Caco-2 (cell line): ENCODE results near the gene LRRC42. TPM values are rescaled to one million over a fixed set of nuclear protein-coding genes. Genes with fewer than 3 reads are reported as not detected.

Source experiments
- BruUV-seq: library from RNA; stranded (reverse); fragments of 400-500 nt; replicated peaks from 2 replicates; lab custom pipeline; 2021; lab: Mats Ljungman, UMichigan
- CTCF ChIA-PET: fragments of 300-600 bp; sonication (Branson Sonifier 250); formaldehyde crosslinking; loops from one replicate; lab custom pipeline; 2022; ENCODE audit warnings: antibody characterized with exemption; lab: Charles Lee
- POLR2A ChIA-PET: fragments of 300-600 bp; sonication (Branson Sonifier 250); formaldehyde crosslinking; loops from one replicate; lab custom pipeline; 2022; ENCODE audit warnings: antibody characterized with exemption; lab: Charles Lee
- DNase-seq, 2 experiments: peaks; one replicate each; pipeline versions ENCODE4 v3.0.0 to v3.0.0-alpha.2; 2020 to 2022
- H3K27me3 ChIP-seq: replicated peaks from 2 replicates; pipeline ENCODE4 v1.6.0; 2011; ENCODE audit warnings: low read length; ENCODE audit not compliant: control insufficient read depth, insufficient read depth
- H3K36me3 ChIP-seq: 2 replicates; pipeline ENCODE4 v1.5.1; 2011; ENCODE audit warnings: low read length; ENCODE audit not compliant: control insufficient read depth, insufficient read depth
- H3K4me1 ChIP-seq: fragments of 250-450 bp; sonication (Bioruptor Pico); 2 replicates; pipeline ENCODE4 v1.5.1; 2020; ENCODE audit warnings: mild to moderate bottlenecking
- H3K4me3 ChIP-seq: 2 replicates; pipeline ENCODE4 v1.5.1; 2011; ENCODE audit warnings: low read depth, mild to moderate bottlenecking, control low read depth, low read length
- H3K9me3 ChIP-seq: fragments of 250-450 bp; sonication (Bioruptor Pico); 2 replicates; pipeline ENCODE4 v1.5.1; 2020; ENCODE audit warnings: mild to moderate bottlenecking, moderate library complexity
- H3K27ac Mint-ChIP-seq: one replicate; pipeline ENCODE4 v1.8.0; 2022; ENCODE audit warnings: mixed read lengths; ENCODE audit not compliant: unreplicated experiment
- H3K27me3 Mint-ChIP-seq: one replicate; pipeline ENCODE4 v1.8.0; 2022; ENCODE audit warnings: mixed read lengths; ENCODE audit not compliant: insufficient read depth, unreplicated experiment
- H3K36me3 Mint-ChIP-seq: one replicate; pipeline ENCODE4 v1.8.0; 2022; ENCODE audit warnings: mild to moderate bottlenecking, mixed read lengths; ENCODE audit not compliant: insufficient read depth, unreplicated experiment
- H3K4me1 Mint-ChIP-seq: one replicate; pipeline ENCODE4 v1.8.0; 2022; ENCODE audit warnings: low read depth, mixed read lengths; ENCODE audit not compliant: unreplicated experiment
- H3K4me3 Mint-ChIP-seq: one replicate; pipeline ENCODE4 v1.8.0; 2022; ENCODE audit warnings: mild to moderate bottlenecking, moderate library complexity, mixed read lengths; ENCODE audit not compliant: unreplicated experiment
- H3K9me3 Mint-ChIP-seq: one replicate; pipeline ENCODE4 v1.8.0; 2022; ENCODE audit warnings: mixed read lengths; ENCODE audit not compliant: unreplicated experiment
- CTCF ChIP-seq, 2 experiments: fragments of 200-600 bp in 1 of 2; IDR thresholded peaks; 1 replicate in 1 of 2; 2 replicates in 1 of 2; pipeline versions ENCODE4 v1.5.1 to v1.8.0; 2011 to 2022; ENCODE audit warnings: antibody characterized with exemption in 1 of 2, control low read depth in 1 of 2, inconsistent platforms in 1 of 2, low read depth in 1 of 2, low read length in 1 of 2, mild to moderate bottlenecking in 1 of 2, moderate library complexity in 1 of 2; ENCODE audit not compliant: insufficient read depth in 1 of 2, severe bottlenecking in 1 of 2, unreplicated experiment in 1 of 2
- intact Hi-C: fragments of 100-400 bp; cut with micrococcal nuclease; formaldehyde crosslinking; loops from one replicate; pipeline ENCODE4 v1.10.0; 2022; ENCODE audit not compliant: unreplicated experiment
- total RNA-seq: library from RNA; stranded (reverse); gene quantifications from 2 replicates; pipeline ENCODE4 v1.2.3, GENCODE V29; 2022

Gene LRRC42
- total RNA-seq, 1 experiment from 2014 or later, result 38.9 TPM

GRCh38 chr1:54011316-54012007 is 65.3 kb downstream of the LRRC42 start:
- Histone ChIP-seq H3K27me3 (no peaks in the 10 kb centered on the region), H3K4me1 (peaks cover 9% of the 10 kb centered on the region), H3K36me3 (no peaks in the 10 kb centered on the region), H3K4me3 (no peak overlapping the region), H3K9me3 (no peaks in the 10 kb centered on the region)
- POLR2A ChIA-PET, result no interaction called here
- no peak for DNase-seq
- intact Hi-C loops, result no loop called here
- TF ChIP-seq CTCF (IDR thresholded peaks at IDR 0.05; ENCODE audit: insufficient read depth in 1 of 2, low read depth in 1 of 2, low read length in 1 of 2, severe bottlenecking in 1 of 2, unreplicated experiment in 1 of 2), result no peak
- peaks cover 14% of the 10 kb centered on the region for H3K4me1 Mint-ChIP-seq
- no peaks in the 10 kb centered on the region for H3K36me3 Mint-ChIP-seq
- no peak overlapping the region for H3K27ac Mint-ChIP-seq
- CTCF ChIA-PET, result no interaction called here
- no peaks in the 10 kb centered on the region for H3K9me3 Mint-ChIP-seq
- H3K4me3 Mint-ChIP-seq, result no peak overlapping the region
- BruUV-seq, result no TSS peak
- H3K27me3 Mint-ChIP-seq, result no peaks in the 10 kb centered on the region

- no peak for DNase-seq
- Histone ChIP-seq H3K27me3 (no peaks in the 10 kb centered on the region), H3K36me3 (no peaks in the 10 kb centered on the region), H3K4me3 (no peak overlapping the region), H3K4me1 (peaks cover 10% of the 10 kb centered on the region), H3K9me3 (no peaks in the 10 kb centered on the region)
- H3K36me3 Mint-ChIP-seq, result no peaks in the 10 kb centered on the region
- intact Hi-C loops, result no loop called here
- peaks cover 14% of the 10 kb centered on the region for H3K4me1 Mint-ChIP-seq
- H3K27me3 Mint-ChIP-seq, result no peaks in the 10 kb centered on the region
- no peaks in the 10 kb centered on the region for H3K9me3 Mint-ChIP-seq
- no peak for TF ChIP-seq CTCF (IDR thresholded peaks at IDR 0.05; ENCODE audit: insufficient read depth in 1 of 2, low read depth in 1 of 2, low read length in 1 of 2, severe bottlenecking in 1 of 2, unreplicated experiment in 1 of 2)
- ChIA-PET POLR2A (no interaction called here), CTCF (no interaction called here)
- H3K4me3 Mint-ChIP-seq, result no peak overlapping the region
- BruUV-seq, result no TSS peak
- no peak overlapping the region for H3K27ac Mint-ChIP-seq
Observed at GRCh38 chr1:54012008-54012325, 65.8 kb downstream of the LRRC42 start.

GRCh38 chr1:54012863-54013262 is 66.7 kb downstream of the LRRC42 start:
- H3K27ac Mint-ChIP-seq, result no peak overlapping the region
- Histone ChIP-seq H3K27me3 (no peaks in the 10 kb centered on the region), H3K4me3 (no peak overlapping the region), H3K36me3 (no peaks in the 10 kb centered on the region), H3K4me1 (peaks cover 10% of the 10 kb centered on the region), H3K9me3 (no peaks in the 10 kb centered on the region)
- H3K4me3 Mint-ChIP-seq, result no peak overlapping the region
- peaks cover 19% of the 10 kb centered on the region for H3K4me1 Mint-ChIP-seq
- no peaks in the 10 kb centered on the region for H3K9me3 Mint-ChIP-seq
- POLR2A ChIA-PET, result no interaction called here
- intact Hi-C loops, result no loop called here
- TF ChIP-seq CTCF (IDR thresholded peaks at IDR 0.05; ENCODE audit: insufficient read depth in 1 of 2, low read depth in 1 of 2, low read length in 1 of 2, severe bottlenecking in 1 of 2, unreplicated experiment in 1 of 2), result no peak
- H3K27me3 Mint-ChIP-seq, result no peaks in the 10 kb centered on the region
- CTCF ChIA-PET, result no interaction called here
- DNase-seq, result no peak
- BruUV-seq, result no TSS peak
- no peaks in the 10 kb centered on the region for H3K36me3 Mint-ChIP-seq
